PC-3 (cell line): ENCODE data around the gene C10orf95.

Source experiments
- EZH2phosphoT487 ChIP-seq: fragments of 300-600 bp; sonication (generic); IDR thresholded peaks from 2 replicates; pipeline ENCODE4 v1.6.1; 2018; ENCODE audit warnings: mild to moderate bottlenecking, antibody characterized with exemption, low read length, borderline replicate concordance
- TF ChIP-seq, protein P1 (sequence below): fragments of 300-600 bp; sonication (generic); conservative IDR thresholded peaks from 2 replicates; pipeline ENCODE4 v1.5.1; 2017; ENCODE audit warnings: antibody characterized with exemption, low read depth, mild to moderate bottlenecking, low read length

DNA sequence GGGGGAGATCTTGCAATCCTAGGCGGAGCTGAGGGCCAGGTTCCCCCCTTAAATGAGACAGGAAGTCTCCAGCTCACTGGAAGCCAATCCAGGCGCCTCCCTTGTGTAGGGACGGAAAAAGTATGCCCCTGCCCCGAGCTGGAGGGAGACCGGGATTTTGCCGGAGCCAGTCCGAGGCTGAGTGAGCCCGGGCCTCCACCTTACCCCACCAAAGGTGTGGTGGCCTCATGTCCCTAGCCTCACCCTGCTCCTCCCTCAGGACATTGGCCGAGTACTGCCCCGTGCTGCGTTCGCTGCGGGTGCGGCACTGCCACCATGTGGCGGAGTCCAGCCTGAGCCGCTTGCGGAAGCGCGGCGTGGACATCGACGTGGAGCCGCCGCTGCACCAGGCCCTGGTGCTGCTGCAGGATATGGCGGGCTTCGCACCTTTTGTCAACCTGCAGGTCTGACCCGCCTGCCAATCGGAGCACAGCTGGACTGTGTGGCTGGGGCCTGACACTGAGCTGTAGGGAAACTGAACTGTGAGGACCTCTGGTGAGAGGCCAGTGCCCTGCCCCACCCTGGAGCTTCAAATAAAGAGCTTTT is 28.7 kb downstream of the C10orf95 start:
- TF ChIP-seq, protein P1, sequence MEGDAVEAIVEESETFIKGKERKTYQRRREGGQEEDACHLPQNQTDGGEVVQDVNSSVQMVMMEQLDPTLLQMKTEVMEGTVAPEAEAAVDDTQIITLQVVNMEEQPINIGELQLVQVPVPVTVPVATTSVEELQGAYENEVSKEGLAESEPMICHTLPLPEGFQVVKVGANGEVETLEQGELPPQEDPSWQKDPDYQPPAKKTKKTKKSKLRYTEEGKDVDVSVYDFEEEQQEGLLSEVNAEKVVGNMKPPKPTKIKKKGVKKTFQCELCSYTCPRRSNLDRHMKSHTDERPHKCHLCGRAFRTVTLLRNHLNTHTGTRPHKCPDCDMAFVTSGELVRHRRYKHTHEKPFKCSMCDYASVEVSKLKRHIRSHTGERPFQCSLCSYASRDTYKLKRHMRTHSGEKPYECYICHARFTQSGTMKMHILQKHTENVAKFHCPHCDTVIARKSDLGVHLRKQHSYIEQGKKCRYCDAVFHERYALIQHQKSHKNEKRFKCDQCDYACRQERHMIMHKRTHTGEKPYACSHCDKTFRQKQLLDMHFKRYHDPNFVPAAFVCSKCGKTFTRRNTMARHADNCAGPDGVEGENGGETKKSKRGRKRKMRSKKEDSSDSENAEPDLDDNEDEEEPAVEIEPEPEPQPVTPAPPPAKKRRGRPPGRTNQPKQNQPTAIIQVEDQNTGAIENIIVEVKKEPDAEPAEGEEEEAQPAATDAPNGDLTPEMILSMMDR: peak; percentile 77
- TF ChIP-seq EZH2phosphoT487: no peak
